Measurements from ENCODE around the gene KLHDC7A.

Gene KLHDC7A

GRCh38 chr1:18484721-18485120, 4.0 kb downstream of the KLHDC7A start:
- H3K9me3 ChIP-seq (ENCODE audit: control insufficient read depth in 2 of 2, low read length in 2 of 2): no peaks in the 10 kb centered on the region
- no peak overlapping the region for H3K27ac ChIP-seq (ENCODE audit: low read depth in 2 of 2, low read length in 2 of 2)
- H3K27me3 ChIP-seq (ENCODE audit: control insufficient read depth in 2 of 2, insufficient read depth in 2 of 2, low read length in 2 of 2): no peaks in the 10 kb centered on the region
- no peak overlapping the region for H3K9ac ChIP-seq (ENCODE audit: low read depth in 1 of 2, low read length in 2 of 2)
- no peak overlapping the region for H3K4me3 ChIP-seq (ENCODE audit: low read length in 2 of 2)
- H3K36me3 ChIP-seq (ENCODE audit: control insufficient read depth in 2 of 2, insufficient read depth in 2 of 2, low read length in 2 of 2): no peaks in the 10 kb centered on the region
- H3K4me1 ChIP-seq (ENCODE audit: control insufficient read depth in 2 of 2, insufficient read depth in 2 of 2, low read length in 2 of 2): peaks cover 10 to 18% of the 10 kb centered on the region in 2 donors

- H3K27me3 ChIP-seq (ENCODE audit: control insufficient read depth in 2 of 2, insufficient read depth in 2 of 2, low read length in 2 of 2): no peaks in the 10 kb centered on the region
- H3K27ac ChIP-seq (ENCODE audit: low read depth in 2 of 2, low read length in 2 of 2): no peak overlapping the region
- H3K9ac ChIP-seq (ENCODE audit: low read depth in 1 of 2, low read length in 2 of 2): no peak overlapping the region
- H3K36me3 ChIP-seq (ENCODE audit: control insufficient read depth in 2 of 2, insufficient read depth in 2 of 2, low read length in 2 of 2): no peaks in the 10 kb centered on the region
- no peak overlapping the region for H3K4me3 ChIP-seq (ENCODE audit: low read length in 2 of 2)
- peaks cover 9 to 12% of the 10 kb centered on the region in 2 donors for H3K4me1 ChIP-seq (ENCODE audit: control insufficient read depth in 2 of 2, insufficient read depth in 2 of 2, low read length in 2 of 2)
- no peaks in the 10 kb centered on the region for H3K9me3 ChIP-seq (ENCODE audit: control insufficient read depth in 2 of 2, low read length in 2 of 2)
Observed at GRCh38 chr1:18485227-18485626, 4.5 kb downstream of the KLHDC7A start.

- no peak overlapping the region for H3K9ac ChIP-seq (ENCODE audit: low read depth in 1 of 2, low read length in 2 of 2)
- H3K27ac ChIP-seq (ENCODE audit: low read depth in 2 of 2, low read length in 2 of 2): no peak overlapping the region
Observed at GRCh38 chr1:18486195-18486594, 5.5 kb downstream of the KLHDC7A start.

GRCh38 chr1:18489417-18490143, 8.8 kb downstream of the KLHDC7A start:
- no peak overlapping the region for H3K9ac ChIP-seq (ENCODE audit: low read depth in 1 of 2, low read length in 2 of 2)
- H3K4me1 ChIP-seq (ENCODE audit: control insufficient read depth in 2 of 2, insufficient read depth in 2 of 2, low read length in 2 of 2): no peaks in the 10 kb centered on the region
- no peaks in the 10 kb centered on the region for H3K27me3 ChIP-seq (ENCODE audit: control insufficient read depth in 2 of 2, insufficient read depth in 2 of 2, low read length in 2 of 2)
- H3K36me3 ChIP-seq (ENCODE audit: control insufficient read depth in 2 of 2, insufficient read depth in 2 of 2, low read length in 2 of 2): no peaks in the 10 kb centered on the region
- no peaks in the 10 kb centered on the region for H3K9me3 ChIP-seq (ENCODE audit: control insufficient read depth in 2 of 2, low read length in 2 of 2)
- H3K27ac ChIP-seq (ENCODE audit: low read depth in 2 of 2, low read length in 2 of 2): no peak overlapping the region
- H3K4me3 ChIP-seq (ENCODE audit: low read length in 2 of 2): no peak overlapping the region

More at GRCh38 chr1:18486195-18486594, 5.5 kb downstream of the KLHDC7A start:
- Histone ChIP-seq H3K4me3 (ENCODE audit: low read length in 2 of 2) (no peak overlapping the region), H3K4me1 (ENCODE audit: control insufficient read depth in 2 of 2, insufficient read depth in 2 of 2, low read length in 2 of 2) (peaks cover under 1 to 3% of the 10 kb centered on the region in 2 donors), H3K9me3 (ENCODE audit: control insufficient read depth in 2 of 2, low read length in 2 of 2) (no peaks in the 10 kb centered on the region), H3K27me3 (ENCODE audit: control insufficient read depth in 2 of 2, insufficient read depth in 2 of 2, low read length in 2 of 2) (no peaks in the 10 kb centered on the region), H3K36me3 (ENCODE audit: control insufficient read depth in 2 of 2, insufficient read depth in 2 of 2, low read length in 2 of 2) (no peaks in the 10 kb centered on the region)

- no peak overlapping the region for H3K27ac ChIP-seq (ENCODE audit: low read depth in 2 of 2, low read length in 2 of 2)
- H3K4me3 ChIP-seq (ENCODE audit: low read length in 2 of 2): no peak overlapping the region
- no peak overlapping the region for H3K9ac ChIP-seq (ENCODE audit: low read depth in 1 of 2, low read length in 2 of 2)
- H3K27me3 ChIP-seq (ENCODE audit: control insufficient read depth in 2 of 2, insufficient read depth in 2 of 2, low read length in 2 of 2): no peaks in the 10 kb centered on the region
- H3K9me3 ChIP-seq (ENCODE audit: control insufficient read depth in 2 of 2, low read length in 2 of 2): no peaks in the 10 kb centered on the region
- no peaks in the 10 kb centered on the region for H3K4me1 ChIP-seq (ENCODE audit: control insufficient read depth in 2 of 2, insufficient read depth in 2 of 2, low read length in 2 of 2)
- H3K36me3 ChIP-seq (ENCODE audit: control insufficient read depth in 2 of 2, insufficient read depth in 2 of 2, low read length in 2 of 2): no peaks in the 10 kb centered on the region
Observed at GRCh38 chr1:18491168-18491567, 10.4 kb downstream of the KLHDC7A start.

- Histone ChIP-seq H3K27me3 (ENCODE audit: control insufficient read depth in 2 of 2, insufficient read depth in 2 of 2, low read length in 2 of 2) (no peaks in the 10 kb centered on the region), H3K27ac (ENCODE audit: low read depth in 2 of 2, low read length in 2 of 2) (no peak overlapping the region), H3K4me1 (ENCODE audit: control insufficient read depth in 2 of 2, insufficient read depth in 2 of 2, low read length in 2 of 2) (no peaks in the 10 kb centered on the region), H3K36me3 (ENCODE audit: control insufficient read depth in 2 of 2, insufficient read depth in 2 of 2, low read length in 2 of 2) (no peaks in the 10 kb centered on the region), H3K9me3 (ENCODE audit: control insufficient read depth in 2 of 2, low read length in 2 of 2) (no peaks in the 10 kb centered on the region), H3K4me3 (ENCODE audit: low read length in 2 of 2) (no peak overlapping the region), H3K9ac (ENCODE audit: low read depth in 1 of 2, low read length in 2 of 2) (no peak overlapping the region)
Observed at GRCh38 chr1:18494304-18494703, 13.6 kb downstream of the KLHDC7A start.

- H3K27me3 ChIP-seq (ENCODE audit: control insufficient read depth in 2 of 2, insufficient read depth in 2 of 2, low read length in 2 of 2): peaks cover 0 to under 1% of the 10 kb centered on the region in 2 donors
- H3K36me3 ChIP-seq (ENCODE audit: control insufficient read depth in 2 of 2, insufficient read depth in 2 of 2, low read length in 2 of 2): no peaks in the 10 kb centered on the region
- no peak overlapping the region for H3K4me3 ChIP-seq (ENCODE audit: low read length in 2 of 2)
- no peaks in the 10 kb centered on the region for H3K9me3 ChIP-seq (ENCODE audit: control insufficient read depth in 2 of 2, low read length in 2 of 2)
- H3K4me1 ChIP-seq (ENCODE audit: control insufficient read depth in 2 of 2, insufficient read depth in 2 of 2, low read length in 2 of 2): no peaks in the 10 kb centered on the region
- no peak overlapping the region for H3K27ac ChIP-seq (ENCODE audit: low read depth in 2 of 2, low read length in 2 of 2)
- H3K9ac ChIP-seq (ENCODE audit: low read depth in 1 of 2, low read length in 2 of 2): no peak overlapping the region
Observed at GRCh38 chr1:18495635-18496034, 14.9 kb downstream of the KLHDC7A start.

GRCh38 chr1:18496056-18496455, 15.3 kb downstream of the KLHDC7A start:
- Histone ChIP-seq H3K9ac (ENCODE audit: low read depth in 1 of 2, low read length in 2 of 2) (no peak overlapping the region), H3K9me3 (ENCODE audit: control insufficient read depth in 2 of 2, low read length in 2 of 2) (no peaks in the 10 kb centered on the region), H3K27ac (ENCODE audit: low read depth in 2 of 2, low read length in 2 of 2) (no peak overlapping the region), H3K4me3 (ENCODE audit: low read length in 2 of 2) (no peak overlapping the region), H3K27me3 (ENCODE audit: control insufficient read depth in 2 of 2, insufficient read depth in 2 of 2, low read length in 2 of 2) (peaks cover 0 to 5% of the 10 kb centered on the region in 2 donors), H3K36me3 (ENCODE audit: control insufficient read depth in 2 of 2, insufficient read depth in 2 of 2, low read length in 2 of 2) (no peaks in the 10 kb centered on the region), H3K4me1 (ENCODE audit: control insufficient read depth in 2 of 2, insufficient read depth in 2 of 2, low read length in 2 of 2) (no peaks in the 10 kb centered on the region)

- Histone ChIP-seq H3K27ac (ENCODE audit: low read depth in 2 of 2, low read length in 2 of 2) (no peak overlapping the region), H3K4me1 (ENCODE audit: control insufficient read depth in 2 of 2, insufficient read depth in 2 of 2, low read length in 2 of 2) (no peaks in the 10 kb centered on the region), H3K9ac (ENCODE audit: low read depth in 1 of 2, low read length in 2 of 2) (no peak overlapping the region), H3K4me3 (ENCODE audit: low read length in 2 of 2) (no peak overlapping the region), H3K27me3 (ENCODE audit: control insufficient read depth in 2 of 2, insufficient read depth in 2 of 2, low read length in 2 of 2) (peaks cover 0 to 5% of the 10 kb centered on the region in 2 donors), H3K36me3 (ENCODE audit: control insufficient read depth in 2 of 2, insufficient read depth in 2 of 2, low read length in 2 of 2) (no peaks in the 10 kb centered on the region), H3K9me3 (ENCODE audit: control insufficient read depth in 2 of 2, low read length in 2 of 2) (no peaks in the 10 kb centered on the region)
Observed at GRCh38 chr1:18496497-18497235, 15.9 kb downstream of the KLHDC7A start.

GRCh38 chr1:18501833-18502232, 21.1 kb downstream of the KLHDC7A start:
- no peak overlapping the region for H3K27ac ChIP-seq (ENCODE audit: low read depth in 2 of 2, low read length in 2 of 2)
- H3K36me3 ChIP-seq (ENCODE audit: control insufficient read depth in 2 of 2, insufficient read depth in 2 of 2, low read length in 2 of 2): no peaks in the 10 kb centered on the region
- H3K9ac ChIP-seq (ENCODE audit: low read depth in 1 of 2, low read length in 2 of 2): no peak overlapping the region
- H3K27me3 ChIP-seq (ENCODE audit: control insufficient read depth in 2 of 2, insufficient read depth in 2 of 2, low read length in 2 of 2): peaks cover 0 to 5% of the 10 kb centered on the region in 2 donors
- H3K9me3 ChIP-seq (ENCODE audit: control insufficient read depth in 2 of 2, low read length in 2 of 2): no peaks in the 10 kb centered on the region
- H3K4me3 ChIP-seq (ENCODE audit: low read length in 2 of 2): no peak overlapping the region
- no peaks in the 10 kb centered on the region for H3K4me1 ChIP-seq (ENCODE audit: control insufficient read depth in 2 of 2, insufficient read depth in 2 of 2, low read length in 2 of 2)
